ENCODE results near the gene THAP3.

- TF ChIP-seq CTCF (conservative IDR thresholded peaks at IDR 0.05) (no peak), EZH2 (IDR thresholded peaks at IDR 0.05; ENCODE audit: low read depth) (no peak)
Observed at GRCh38 chr1:6591644-6592043, 33.0 kb upstream of the THAP3 start.

Measured in PC-9 (cell line).